SIG-M5 treated with dmso at 0.1 percent for 504 hours (cell line): Measurements from ENCODE around the gene NUB1.

ENCODE experiments used
- DNase-seq: peaks from one replicate; lab custom pipeline; 2025; ENCODE audit not compliant: unreplicated experiment; lab: John Stamatoyannopoulos, UW

Gene NUB1

GRCh38 chr7:151402029-151402835 is 60.6 kb downstream of the NUB1 start:
- no peak for DNase-seq

GRCh38 chr7:151403764-151404163 is 62.2 kb downstream of the NUB1 start:
- DNase-seq: no peak

- DNase-seq: no peak
Measured at GRCh38 chr7:151404216-151405011, 62.8 kb downstream of the NUB1 start.

GRCh38 chr7:151405056-151405455 is 63.4 kb downstream of the NUB1 start:
- DNase-seq: no peak

GRCh38 chr7:151405588-151405987 is 64.0 kb downstream of the NUB1 start:
- DNase-seq: no peak

GRCh38 chr7:151406051-151406875 is 64.7 kb downstream of the NUB1 start:
- DNase-seq: no peak

- DNase-seq: no peak
Measured at GRCh38 chr7:151406886-151407583, 65.4 kb downstream of the NUB1 start.

GRCh38 chr7:151408498-151408838 is 66.9 kb downstream of the NUB1 start:
- no peak for DNase-seq

- DNase-seq: no peak
Measured at GRCh38 chr7:151408839-151409666, 67.4 kb downstream of the NUB1 start.

GRCh38 chr7:151409667-151410404 is 68.2 kb downstream of the NUB1 start, which contains the start of gene WDR86:
WDR86 (minus strand) TSS chr7:151410038; CDS start chr7:151409589, 449 bp downstream.
- DNase-seq: no peak

- no peak for DNase-seq
Measured at GRCh38 chr7:151410405-151411390, 69.1 kb downstream of the NUB1 start.

- peak; percentile 78 for DNase-seq
Measured at GRCh38 chr7:151411551-151411950, 69.9 kb downstream of the NUB1 start.

GRCh38 chr7:151412318-151412717 is 70.7 kb downstream of the NUB1 start:
- DNase-seq: no peak

GRCh38 chr7:151413241-151413640 is 71.6 kb downstream of the NUB1 start:
- no peak for DNase-seq

- peak; percentile 92 for DNase-seq
Measured at GRCh38 chr7:151415375-151416105, 73.9 kb downstream of the NUB1 start.

GRCh38 chr7:151416112-151416940 is 74.7 kb downstream of the NUB1 start:
- DNase-seq: peak; percentile 59
